Posterior vena cava (tissue), 2 donors: Measurements from ENCODE around the gene BEST1. TPM values are rescaled to one million over a fixed set of nuclear protein-coding genes. Genes with fewer than 3 reads are reported as not detected.

ENCODE experiments used
- DNase-seq: peaks from one replicate; pipeline ENCODE4 v3.0.0-alpha.2; 2020; ENCODE audit warnings: low spot score
- intact Hi-C, 2 donors: fragments of 100-400 bp; cut with DNase I; formaldehyde crosslinking; loops; one replicate each; pipeline versions ENCODE4 v1.14.1 to v1.14.2; 2022 to 2023
- total RNA-seq, 2 donors: library from RNA; stranded (reverse); fragmentation: NEBNext Ultra II Directional; extraction: Animal tissue kit (Norgen Biotek cat#: 25700); gene quantifications; one replicate each; pipeline ENCODE4 v1.2.1, GENCODE V29; 2021
- donor health status: DM: yes; HTN: yes; CAD: no.
- donor health status: DM: yes; HTN: yes; CAD: no.

Gene BEST1
- total RNA-seq, 2 donors from 2014 or later: 5.8 to 9.5 TPM

DNA sequence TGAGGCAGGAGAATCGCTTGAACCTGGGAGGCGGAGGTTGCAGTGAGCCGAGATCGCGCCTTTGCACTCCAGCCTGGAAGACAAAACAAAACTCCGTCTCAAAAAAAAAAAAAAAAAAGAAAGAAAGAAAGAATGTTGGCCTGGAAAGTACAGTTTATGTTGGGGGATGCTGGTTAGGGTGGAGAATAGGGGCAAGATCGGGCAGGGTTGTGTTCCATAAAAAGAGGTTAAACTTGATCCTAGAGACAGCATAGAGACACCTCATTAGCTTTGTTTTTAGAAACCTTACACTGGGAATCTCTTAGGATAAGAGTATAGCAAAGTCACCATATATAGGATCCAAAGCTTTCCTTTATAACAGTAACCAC lies 19.2 kb downstream of the BEST1 start:
- no peak for DNase-seq
- intact Hi-C loops: no loop called here

DNA sequence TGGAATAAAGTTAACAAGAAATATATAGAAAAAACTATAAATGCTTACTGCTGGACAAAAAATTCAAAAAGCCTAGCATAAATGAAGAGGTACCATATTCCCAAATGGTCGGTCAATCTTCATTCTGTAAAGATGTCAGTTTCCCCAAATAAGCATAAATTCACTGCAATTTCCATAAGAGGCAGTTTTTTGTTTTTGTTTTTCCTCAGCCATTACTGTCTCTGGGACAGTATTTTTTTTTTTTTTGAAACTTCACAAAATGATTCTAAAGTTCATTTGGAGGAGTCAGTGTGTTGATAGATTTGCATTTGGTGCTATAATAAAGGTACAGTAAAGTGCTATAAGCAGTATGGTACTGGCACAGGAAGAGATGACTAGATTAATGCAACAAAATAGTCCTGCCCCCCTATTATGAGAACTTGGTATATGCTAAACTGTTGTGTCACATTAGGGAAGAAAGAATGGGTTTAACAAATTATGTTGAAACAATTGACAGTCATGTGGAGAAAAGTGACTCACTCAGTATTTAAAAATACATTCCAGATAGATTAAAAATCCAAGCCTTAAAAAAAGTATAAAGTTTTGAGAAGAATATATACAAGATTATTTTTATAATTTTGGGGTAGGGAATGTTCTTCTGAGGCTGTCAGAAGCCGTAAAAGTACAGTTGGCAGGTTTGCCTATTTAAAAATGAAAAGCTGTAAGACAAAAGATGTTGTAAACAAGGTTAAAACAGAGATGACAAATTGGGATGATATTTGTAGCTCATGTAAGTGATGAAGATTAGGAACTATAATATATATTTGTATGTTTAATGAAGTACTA lies 19.9 kb downstream of the BEST1 start:
- DNase-seq: no peak
- intact Hi-C loops: no loop called here

DNA sequence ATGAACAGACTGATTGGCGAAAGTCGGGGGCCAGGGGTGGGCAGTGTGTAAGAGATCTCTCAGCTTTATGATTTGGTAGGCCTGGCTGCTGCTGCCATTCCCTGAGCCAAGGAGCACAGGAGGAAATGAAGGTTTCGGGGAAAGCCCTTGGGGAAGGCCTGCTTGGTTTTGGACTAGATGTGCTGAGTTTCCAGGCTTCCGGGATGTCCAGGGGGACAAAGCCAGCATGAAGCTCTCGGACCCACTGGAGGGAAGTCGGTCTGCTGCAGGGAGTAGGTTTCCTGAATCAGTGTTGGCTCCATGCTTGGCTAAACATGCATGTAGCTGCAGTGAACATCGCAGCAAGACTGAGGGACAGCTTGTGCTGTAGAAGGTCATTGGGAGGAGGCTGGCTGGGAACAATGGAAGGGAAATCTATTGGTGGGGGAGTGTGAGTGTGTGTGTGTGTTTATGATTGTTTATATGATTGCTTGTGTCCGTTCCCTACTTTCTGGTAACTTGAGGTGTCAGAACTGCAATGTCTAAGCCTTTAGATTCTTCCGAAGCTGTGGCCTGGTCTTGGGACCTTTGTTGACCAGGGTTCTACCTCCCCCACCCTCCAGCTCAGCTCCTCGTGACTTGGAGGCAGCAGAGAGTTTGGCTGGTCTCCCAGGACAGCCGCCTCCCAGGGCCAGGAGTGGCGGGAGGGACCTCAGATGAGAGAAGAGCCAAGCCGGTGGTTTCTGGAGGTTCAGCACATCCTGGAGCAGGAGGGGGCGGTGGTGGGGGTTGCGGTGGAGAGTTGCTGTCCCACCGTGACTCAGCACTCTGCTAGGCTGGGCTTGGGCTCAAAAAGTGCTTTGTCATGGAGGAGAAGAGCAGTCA lies 21.3 kb downstream of the BEST1 start:
- DNase-seq: peak; percentile 99
- intact Hi-C loops: no loop called here

DNA sequence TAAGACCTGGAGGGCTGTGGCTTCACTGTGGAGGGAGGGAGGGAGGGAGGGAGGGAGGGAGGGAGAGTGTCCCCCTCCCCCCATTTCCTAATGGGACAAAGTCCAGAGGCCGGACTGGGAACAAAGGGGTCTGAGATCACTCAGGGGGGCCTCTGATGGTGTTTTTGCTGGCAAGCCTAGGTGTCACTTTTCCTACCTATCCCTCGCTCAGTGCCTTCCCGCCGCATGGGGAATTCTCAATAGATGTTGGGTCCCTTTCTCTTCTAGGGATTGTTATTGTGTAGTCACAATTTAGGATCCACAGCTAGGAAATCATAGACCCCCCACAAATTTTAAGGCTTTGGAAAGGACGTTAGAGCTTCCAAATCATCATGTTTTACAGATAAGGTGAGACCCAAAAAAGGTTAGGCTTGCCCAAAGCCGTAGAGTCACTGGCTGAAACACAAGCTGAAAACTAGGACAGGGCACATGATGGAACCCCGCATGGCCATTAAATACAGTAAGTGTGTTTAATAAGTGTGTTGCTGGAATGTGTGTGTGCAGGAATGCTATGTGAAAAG lies 22.0 kb downstream of the BEST1 start:
- no peak for DNase-seq
- intact Hi-C loops: no loop called here

DNA sequence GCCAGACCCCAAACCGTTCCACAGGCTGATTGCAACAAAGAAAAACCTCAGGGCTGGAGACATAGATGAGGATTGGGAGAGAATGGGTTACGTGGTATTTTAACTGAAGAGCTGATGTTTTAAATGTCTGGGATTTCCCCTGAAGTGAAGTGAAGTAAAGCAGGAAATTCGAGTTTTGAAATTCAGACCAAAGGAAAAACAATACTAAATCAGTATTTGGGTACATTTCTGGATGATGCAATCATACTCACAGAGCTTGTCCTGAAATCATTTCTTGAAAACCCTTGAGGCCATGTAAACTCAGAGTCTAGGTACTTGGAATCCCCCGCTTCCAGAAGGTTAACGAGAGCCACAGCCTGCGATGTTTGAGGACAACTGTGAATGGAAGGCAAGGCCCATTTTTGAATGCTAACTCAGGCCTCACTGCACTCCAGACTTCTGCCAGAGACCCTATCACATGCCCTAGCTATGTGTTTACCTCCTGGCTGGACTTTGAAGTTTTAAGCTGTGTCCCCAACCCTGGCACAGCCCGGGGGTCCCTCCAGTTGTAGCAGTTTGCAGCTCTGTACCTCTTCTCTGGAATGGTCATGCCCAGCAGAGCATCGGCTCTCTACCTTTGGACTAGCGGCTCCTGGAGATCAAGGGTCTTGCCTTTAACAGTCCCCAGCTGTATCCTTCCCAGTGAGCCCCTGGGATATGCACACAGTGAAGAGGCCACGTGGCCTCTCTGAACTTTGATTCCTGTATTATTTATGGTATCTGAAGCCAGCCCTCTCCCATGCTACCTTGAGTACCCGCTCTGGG lies 22.7 kb downstream of the BEST1 start:
- intact Hi-C loops: no loop called here

DNA sequence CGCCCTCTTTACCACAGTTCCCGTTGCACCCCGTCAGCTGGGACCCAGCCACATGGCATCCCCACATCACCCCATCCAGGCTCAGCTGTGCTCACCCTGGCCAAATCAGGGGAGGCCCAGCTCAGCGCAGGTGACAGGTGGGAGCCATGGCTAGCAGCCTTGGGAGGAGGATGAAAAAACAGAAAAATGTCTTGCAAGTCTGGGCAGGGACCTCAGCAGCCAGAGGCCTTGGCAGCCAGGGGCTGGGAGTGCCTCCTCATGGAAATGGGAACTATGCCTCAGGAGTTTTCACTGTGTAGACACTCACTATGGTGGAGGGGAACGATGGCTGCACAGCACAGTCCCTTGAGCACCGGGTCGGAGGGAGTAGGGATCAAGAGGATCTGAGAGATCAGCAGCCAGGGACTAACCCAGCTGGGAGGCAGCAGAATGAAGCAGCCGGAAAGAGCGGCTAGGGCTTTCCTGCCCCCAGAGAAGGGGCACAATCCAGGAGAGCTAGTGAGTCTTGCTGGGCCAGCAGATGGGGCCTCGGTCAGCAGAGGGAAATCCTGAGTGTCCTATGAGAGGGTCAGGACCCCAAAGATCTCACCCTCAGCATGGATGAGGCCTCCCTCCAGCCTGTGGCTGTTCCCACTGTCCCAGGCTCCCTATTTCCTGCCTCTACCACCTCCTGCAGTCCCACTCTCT lies 23.5 kb downstream of the BEST1 start:
- peak; percentile 82 for DNase-seq

More for the DNA sequence above, 22.7 kb downstream of the BEST1 start:
- peak; percentile 75 for DNase-seq

DNA sequence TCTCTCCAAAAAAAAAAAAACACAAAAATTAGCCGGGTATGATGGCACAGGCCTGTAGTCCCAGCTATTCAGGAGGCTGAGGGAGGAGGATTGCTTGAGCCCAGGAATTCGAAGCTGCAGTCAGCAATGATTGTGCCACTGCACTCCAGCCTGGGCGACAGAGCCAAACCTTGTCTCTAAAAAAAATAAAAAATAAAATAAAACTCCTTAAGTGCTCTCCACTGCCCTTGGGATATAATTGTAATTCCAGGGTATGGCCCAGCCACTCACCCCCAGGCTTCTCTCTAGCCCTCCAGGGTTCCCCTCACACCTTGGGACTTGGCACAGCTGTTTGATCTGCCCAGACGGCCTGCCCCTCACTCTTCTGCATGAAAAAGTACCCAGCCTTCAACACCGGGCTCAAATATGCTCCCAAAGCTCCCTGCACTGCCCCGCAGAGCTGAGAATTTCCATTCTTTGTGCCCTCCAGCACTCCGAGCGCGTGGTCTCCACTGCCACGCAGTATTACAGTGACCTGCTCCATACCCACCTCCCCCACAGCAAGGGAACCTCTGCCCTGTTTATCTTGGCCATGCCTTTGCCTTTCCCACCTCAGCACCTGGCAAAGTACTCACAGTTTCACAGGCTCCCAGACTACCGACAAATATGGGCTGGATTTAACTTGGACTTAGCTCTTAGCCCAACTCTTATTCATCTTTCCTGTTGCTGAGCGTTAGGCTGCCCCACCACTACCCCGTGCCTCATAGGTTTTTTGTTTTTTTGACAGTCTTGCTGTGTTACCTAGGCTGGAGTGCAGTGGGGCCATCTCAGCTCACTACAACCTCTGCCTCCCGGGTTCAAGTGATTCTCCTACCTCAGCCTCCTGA lies 24.8 kb downstream of the BEST1 start:
- intact Hi-C loops: no loop called here
- DNase-seq: peak; percentile 42

More for the DNA sequence above, 23.5 kb downstream of the BEST1 start:
- intact Hi-C loops: no loop called here

DNA sequence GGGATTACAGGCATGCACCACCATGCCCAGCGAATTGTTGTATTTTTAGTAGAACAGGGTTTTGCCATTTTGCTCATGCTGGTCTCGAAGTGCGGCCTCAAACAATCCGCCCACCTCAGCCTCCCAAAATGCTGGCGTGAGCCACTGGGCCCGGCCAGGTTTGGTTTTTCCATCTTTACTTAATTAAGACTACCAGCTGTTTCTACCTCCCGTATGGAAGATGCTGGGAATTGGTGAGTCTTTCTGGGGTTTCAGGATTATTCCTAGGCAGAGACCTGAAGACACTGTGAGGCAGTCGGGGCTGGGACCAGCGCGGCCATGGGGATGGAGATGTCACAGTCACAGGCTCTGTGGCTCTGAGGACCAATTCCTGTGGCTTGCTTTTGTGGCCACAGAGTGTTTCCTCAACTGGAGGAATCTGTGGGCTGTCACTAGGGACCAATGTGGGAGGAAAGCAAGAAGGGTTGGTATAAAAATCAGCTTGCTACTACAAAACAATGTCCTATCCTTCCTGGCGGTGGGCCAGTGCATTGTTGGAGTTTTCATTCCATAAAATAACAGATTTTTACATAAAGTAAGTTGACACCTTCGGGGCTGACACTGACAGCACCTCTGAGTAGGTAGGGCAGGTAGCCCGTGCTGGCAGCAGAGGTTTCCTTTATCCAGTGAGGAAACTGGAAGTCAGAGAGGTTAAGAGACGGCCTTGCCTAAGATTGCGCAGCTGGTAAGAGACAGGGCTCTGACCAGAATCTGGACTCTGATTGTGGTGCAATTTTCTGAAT lies 25.7 kb downstream of the BEST1 start:
- intact Hi-C loops: no loop called here
- DNase-seq: peak; percentile 71

DNA sequence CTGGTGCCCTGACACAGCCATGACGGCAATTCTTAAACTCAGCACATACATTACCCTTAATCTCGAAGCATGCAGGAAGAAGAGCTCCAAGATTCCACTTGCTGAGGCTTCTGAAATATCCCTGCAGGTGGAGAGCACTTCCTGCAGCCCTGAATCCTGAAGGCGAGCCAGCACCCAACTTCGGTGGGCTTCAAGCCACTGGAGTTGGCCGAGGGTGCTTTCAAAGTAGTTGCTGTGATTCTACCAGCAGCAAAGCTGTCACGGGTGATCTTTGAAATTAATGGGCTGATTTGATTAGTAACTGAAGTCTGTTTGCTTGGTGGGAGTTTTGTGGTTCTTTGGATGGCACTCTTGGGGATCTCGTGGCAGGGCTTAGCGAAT lies 26.3 kb downstream of the BEST1 start:
- DNase-seq: no peak

DNA sequence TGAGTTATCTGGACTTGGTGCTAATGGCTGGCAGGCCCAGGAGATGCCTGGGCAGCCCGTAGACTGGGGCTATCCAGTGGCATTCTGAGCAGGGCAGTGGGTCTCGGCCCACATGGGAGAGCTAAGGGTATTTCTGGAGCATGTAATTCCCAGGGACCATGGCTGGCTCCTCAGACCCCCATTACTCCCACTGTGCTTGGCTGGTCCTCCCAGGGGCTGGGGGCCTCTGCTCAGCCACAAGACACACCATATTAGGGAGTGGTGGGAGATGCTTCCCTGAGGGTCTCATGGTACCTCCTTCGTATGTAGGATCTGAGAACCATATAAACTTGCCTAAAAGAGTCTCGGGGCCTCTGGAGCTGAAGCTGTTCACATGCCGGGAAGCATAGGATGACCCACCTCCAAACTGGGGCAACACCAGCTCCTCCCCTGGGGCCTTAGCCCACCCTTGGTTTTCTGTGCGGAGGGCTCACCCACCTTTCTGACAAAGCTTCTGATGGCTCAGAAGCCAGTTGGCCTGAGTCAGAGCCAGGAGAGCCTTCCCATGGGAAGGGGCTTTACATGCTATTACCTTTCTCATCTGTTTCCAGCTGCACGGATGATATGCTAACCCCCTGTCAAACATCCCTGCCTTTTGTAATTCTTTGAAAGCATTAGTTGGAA lies 26.8 kb downstream of the BEST1 start:
- intact Hi-C loops: no loop called here
- DNase-seq: no peak

More for the DNA sequence above, 26.3 kb downstream of the BEST1 start:
- intact Hi-C loops: no loop called here

DNA sequence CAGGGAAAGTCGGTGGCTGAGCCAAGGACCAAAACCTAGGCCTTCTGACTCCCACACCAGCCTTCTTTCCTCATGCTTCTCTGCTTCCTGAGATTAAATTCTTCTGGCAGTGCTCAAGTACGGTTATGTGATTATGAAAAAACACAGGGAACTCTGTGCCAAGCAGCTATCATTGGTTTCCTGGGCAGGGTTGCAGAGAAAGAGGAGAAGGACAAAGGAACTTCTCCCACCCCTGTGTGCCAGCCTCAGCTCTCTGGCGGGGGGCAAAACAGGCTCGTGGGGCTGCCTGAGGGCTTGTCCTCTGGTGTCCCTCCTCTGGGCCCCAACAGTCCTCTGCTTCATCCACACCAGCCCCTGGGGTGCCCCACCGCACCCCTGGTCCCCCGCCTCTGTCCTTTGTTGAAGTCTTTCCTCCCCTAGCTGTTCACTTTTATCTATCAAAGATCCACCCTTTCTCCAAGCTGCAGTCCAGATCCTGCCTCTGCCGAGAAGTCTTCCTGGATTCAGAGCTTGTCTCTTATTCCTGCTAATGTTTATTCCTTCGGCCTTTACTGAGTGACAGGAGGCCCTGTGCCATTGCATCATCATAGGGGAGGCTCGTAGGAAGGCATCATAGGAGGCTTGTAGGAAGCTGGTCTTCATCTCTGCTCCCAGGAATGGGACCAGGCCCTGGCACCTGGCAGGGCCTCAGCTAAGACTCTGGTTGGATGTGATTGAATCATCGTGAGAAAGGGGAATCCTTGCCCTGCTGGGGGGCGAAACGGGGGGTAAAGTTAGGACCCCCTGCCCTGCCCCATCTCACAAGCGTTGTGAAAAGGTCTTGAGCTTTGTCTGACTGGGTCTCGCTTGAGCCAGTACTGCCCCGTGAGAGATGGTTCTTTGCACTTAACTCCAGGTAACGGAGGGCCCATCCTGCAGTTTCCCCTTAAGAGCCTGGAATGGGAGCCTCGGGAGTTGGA lies 28.8 kb downstream of the BEST1 start:
- intact Hi-C loops: no loop called here
- DNase-seq: peak; percentile 77

DNA sequence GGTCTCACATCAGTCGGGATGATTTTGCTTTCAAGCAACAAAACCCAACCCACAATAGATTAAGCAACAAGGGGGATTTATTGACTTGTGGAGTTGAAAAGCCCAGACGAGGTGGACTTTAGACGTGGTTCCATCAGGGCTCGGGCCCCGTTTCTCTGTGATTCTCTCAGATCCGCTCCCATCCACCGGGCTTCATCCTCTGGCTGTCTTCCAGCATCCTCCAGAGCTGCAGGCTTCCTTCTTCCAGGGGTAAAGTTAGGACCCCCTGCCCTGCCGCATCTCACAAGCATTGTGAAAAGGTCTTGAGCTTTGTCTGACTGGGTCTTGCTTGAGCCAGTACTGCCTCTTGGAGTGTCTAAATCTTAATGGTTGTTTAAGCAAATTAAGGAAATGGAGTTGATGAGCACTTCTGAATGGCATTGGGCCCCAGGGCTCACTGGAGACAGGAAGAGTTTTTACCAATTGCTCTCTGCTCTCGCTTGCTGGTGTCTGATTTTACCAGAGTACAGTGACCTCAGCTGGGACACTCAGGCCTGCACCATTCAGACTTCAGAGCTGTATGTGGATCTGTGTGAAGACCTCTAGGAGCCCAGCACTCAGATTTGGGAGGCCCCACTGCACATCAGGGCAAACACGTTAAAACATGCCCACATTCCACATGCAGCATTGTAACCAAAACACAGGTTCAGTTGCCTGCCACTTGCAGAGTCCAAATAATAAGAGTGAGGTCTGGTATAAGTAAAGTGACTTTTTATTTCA lies 30.8 kb downstream of the BEST1 start:
- intact Hi-C loops: no loop called here
- no peak for DNase-seq

DNA sequence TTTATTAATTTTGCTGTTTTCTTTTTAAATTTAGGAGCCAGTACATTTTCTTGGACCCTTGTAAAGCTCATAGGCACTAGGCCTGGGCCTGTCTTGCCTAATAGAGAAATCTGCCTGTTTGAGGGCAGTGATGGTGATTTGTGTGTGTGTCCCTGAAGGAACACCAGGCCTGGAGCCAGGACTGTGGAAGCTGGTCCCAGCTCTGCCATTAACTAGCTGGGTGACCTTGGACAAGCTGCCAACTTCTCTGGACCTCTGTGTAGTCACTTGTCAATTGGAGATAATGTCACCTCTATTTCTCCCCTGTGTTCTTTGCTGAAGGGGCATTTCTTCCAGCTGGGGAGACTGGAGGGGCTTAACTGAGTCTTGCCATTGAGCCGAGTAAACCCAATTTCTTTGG lies 33.3 kb downstream of the BEST1 start:
- intact Hi-C loops: no loop called here
- no peak for DNase-seq

DNA sequence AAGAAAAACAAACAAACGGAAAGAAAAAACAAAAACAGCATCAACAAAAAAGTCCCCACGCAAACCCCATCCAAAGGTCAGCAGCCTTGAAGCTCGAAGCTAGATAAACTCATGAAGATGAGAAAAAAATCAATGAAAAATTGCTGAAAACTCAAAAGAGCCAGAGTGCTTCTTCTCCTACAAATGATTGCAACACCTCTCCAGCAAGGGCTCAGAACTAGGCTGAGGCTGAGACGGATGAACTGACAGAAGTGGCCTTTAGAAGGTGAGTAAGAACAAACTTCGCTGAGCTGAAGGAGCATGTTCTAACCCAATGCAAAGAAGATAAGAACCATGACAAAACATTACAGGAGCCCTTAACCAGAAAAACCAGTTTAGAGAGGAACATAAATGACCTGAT lies 35.7 kb downstream of the BEST1 start:
- intact Hi-C loops: loop anchor here in 1 of 2 donors (1.0 kb wide), 1 partner anchor 34 kb away; no protein-coding TSS in a partner anchor
- DNase-seq: no peak

DNA sequence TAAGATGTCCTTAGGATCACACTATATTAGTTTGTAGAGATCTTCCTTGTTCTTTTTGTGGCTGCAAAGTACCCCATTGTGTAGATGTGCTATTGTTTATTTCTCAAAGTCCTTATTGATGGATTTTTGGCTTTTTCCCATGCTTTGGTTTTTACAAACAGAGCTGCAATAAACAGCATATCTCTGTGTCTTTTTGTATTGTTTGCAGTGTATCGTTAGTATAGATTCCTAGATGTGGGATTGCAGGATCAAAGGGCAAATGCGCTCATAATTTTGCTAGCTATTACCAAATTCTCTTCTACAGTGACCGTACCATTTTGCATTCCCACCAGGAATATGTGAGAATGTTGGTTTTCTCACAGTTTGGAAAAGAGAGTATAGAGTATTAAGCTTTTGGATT lies 44.8 kb downstream of the BEST1 start:
- intact Hi-C loops: no loop called here
- DNase-seq: no peak
